Measurements from ENCODE around the gene TENM4.

Gene TENM4

DNA sequence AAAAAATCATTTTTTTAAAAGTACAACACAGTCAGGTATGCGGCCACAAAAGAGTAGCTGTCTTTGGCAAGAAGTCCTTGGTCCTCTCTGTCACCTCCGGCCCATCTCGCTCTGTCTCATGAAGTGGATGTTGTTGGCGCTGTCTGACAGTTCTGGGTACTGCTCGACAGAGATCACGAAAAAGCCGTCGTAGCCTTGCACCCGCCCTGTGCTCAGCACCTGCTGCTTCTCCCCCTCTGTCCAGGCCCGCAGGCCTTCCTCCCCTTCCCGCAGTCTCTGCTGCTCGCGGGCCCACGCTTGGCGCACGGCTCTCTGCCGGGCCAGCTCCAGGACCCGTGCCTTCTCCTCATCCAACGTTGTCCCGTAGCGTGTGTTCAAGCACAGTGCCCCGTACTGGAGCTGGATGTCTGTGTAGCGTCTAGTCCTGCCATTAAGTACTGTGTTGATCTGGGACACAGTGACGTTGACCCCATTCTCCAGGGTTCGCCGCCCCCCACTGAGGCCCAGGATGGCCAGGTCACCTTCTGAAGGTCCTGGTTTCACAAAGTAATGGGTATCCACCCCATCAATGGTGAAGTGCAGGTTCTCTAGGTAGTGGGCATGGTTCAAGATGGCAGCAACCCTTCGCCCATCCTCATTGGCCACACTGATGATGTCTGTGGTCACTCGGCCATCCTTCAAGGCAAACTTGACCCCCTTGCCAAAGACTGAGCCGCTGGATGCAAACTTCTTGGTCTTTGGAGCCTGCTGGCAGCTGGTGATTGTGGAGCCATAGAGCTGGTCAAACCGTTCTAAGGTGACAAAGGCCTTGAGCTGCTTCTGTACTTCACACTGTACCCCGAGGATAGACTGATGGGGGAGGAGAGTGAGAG lies 782.6 kb downstream of the TENM4 start:
- no peak for DNase-seq (ENCODE audit: low read depth)

DNA sequence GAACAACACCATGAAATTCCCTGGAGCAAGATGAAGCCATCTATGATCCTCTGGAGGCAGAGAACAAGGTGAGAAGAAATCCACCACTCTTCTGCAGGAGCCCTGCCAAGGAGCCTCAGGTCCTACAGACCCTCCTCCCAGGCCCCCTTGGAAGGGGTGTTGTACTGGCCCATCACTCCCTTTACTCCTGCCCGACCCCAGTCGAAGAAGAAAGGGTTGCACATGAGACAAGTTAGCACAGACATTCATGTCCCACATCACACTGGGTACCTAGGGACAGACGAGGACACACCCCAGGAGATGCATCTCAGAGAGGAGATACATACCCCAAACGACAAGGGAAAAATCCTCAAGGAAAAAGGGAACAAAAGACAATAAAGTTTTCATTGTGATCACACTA lies 783.4 kb downstream of the TENM4 start:
- no peak for DNase-seq (ENCODE audit: low read depth)

DNA sequence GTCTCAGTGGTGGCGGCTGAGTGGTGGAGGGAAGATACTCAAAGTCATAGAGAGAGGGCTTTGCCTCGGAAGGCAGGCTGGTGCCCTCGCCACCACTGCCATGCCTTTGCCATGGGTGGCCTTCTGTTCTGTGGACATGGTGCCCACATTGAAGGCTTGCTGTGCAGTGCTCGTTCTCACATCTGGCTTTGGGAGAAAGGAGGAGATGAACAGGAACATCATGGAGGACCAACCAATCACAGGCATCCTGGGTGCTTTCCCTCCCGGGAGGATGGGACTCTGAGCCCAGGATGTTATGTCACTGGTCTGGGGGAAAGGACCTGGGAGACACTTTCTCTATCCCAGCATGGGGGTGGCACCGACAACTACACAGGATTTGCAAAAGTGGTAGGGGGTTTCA lies 783.8 kb downstream of the TENM4 start:
- DNase-seq (ENCODE audit: low read depth) = no peak

- DNase-seq (ENCODE audit: low read depth) = no peak
Observed at GRCh38 chr11:78656327-78656726, 784.5 kb downstream of the TENM4 start.

DNA sequence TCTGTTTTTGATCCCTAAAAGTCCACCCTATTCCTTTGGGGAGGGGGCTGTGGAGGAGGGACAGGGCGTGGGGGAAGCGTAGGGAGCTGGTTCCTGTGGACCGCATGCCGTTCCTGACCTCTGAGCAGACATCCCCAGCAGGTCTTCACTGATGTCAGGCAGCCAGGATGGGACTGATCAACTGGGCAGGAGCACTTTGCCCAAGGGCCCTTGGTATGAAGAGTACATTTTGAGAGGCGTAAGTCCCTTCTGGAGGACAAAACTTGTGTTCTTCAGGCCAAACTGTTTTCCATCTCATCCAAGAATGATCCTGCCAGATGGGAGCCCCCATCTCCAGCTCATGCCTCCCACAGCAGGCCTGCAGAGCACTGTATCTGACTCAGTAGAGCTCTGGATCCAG lies 785.3 kb downstream of the TENM4 start:
- no peak for DNase-seq (ENCODE audit: low read depth)

GRCh38 chr11:78654866-78655265 lies 786.0 kb downstream of the TENM4 start:
- DNase-seq (ENCODE audit: low read depth) = no peak

DNA sequence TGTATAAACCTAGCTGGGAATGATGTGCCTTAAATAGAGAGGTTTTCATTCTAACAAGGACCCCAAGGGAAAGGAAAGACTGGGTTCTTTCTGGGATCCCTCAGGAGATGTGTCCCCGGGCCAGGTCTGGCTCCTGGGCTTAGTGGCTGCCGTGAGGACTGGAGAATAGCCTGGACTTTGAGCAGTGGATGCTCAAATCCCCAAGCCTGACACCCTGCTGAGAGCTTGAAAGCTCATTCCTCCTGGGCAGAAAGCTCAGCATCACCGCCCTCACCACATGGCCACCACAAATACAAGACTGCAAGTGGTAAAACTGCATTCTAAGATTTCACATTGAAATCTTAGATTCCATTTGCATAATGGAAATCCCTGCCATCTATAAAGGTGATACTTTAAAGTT lies 786.8 kb downstream of the TENM4 start:
- no peak for DNase-seq (ENCODE audit: low read depth)

GRCh38 chr11:78653294-78653909 lies 787.4 kb downstream of the TENM4 start:
- DNase-seq (ENCODE audit: low read depth) = no peak

GRCh38 chr11:78652843-78653239 lies 788.0 kb downstream of the TENM4 start:
- no peak for DNase-seq (ENCODE audit: low read depth)

GRCh38 chr11:78651923-78652842 lies 788.6 kb downstream of the TENM4 start:
- no peak for DNase-seq (ENCODE audit: low read depth)

DNA sequence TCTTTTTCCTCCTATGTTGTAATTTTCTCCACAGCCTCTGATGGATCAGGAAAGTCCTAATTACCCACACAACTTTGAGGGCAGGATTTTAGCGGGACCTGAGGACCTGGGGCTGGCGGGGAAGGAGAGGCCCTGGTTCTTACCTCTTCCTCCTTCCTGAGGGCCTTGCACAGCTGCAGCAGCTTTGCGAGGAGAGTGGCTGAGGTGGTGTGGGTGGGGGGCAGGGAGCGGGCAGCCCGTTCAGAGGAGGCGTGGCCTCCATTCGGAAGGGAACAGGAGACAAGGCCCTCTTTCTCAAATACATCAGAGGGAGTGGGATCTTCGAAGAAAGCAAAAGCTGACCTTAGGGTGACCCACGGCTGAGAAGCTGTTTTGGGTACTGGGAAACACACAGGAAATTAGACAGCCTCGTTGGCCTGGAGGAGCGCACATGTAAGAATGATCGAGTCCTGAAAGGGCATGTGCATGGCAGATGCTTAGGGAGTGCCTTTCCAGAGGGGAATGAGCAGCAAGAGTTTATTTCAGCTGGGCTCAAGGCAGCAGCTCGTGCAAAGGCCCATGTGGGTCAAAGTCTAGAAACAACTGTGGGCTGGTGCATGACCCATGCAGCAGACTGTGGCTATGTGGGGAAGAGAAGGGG lies 789.6 kb downstream of the TENM4 start:
- DNase-seq (ENCODE audit: low read depth) = no peak

- no peak for DNase-seq (ENCODE audit: low read depth)
Observed at GRCh38 chr11:78649361-78650215, 791.2 kb downstream of the TENM4 start.

DNA sequence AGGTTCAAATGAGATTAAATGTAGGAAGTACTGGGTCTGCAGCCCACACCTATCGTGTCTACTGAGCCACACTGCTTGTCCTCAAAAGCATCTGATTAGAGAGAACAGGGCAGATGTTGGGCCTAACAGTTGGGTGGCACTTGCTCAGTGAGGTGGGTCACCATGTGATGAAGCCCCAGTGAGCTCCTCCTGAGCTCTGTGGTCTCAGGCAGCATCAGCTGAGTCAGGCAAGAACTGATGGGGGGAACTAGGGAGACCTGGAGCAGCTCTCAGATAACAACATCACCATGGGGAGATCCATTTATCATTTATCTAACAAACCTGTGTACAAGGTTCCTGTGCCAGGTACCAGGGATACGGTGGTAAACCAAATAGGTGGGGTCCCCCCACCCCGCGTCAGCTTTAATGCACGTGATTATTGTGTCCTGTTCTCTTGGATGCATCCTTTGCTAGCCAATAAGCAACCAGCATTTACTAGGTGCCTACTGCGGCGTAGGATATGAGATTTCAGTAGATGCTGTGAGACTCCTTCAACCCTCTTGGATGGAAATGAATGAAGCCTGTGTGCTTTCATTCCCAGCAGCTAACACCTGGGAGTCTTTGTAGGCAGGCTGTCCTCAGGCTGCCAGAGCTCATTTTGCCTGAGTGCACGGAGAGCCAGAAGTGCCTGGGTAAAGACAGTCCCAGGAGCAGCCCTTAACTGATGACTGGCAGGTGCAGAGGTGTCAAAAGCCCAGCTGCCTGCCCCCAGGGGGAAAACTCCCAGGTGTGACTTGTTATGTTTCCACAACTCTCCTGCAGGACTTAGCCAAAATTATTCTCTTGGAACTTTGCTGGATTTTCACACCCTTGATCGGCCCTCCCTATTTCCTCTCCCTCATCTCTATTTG lies 792.6 kb downstream of the TENM4 start:
- DNase-seq (ENCODE audit: low read depth) = no peak

DNA sequence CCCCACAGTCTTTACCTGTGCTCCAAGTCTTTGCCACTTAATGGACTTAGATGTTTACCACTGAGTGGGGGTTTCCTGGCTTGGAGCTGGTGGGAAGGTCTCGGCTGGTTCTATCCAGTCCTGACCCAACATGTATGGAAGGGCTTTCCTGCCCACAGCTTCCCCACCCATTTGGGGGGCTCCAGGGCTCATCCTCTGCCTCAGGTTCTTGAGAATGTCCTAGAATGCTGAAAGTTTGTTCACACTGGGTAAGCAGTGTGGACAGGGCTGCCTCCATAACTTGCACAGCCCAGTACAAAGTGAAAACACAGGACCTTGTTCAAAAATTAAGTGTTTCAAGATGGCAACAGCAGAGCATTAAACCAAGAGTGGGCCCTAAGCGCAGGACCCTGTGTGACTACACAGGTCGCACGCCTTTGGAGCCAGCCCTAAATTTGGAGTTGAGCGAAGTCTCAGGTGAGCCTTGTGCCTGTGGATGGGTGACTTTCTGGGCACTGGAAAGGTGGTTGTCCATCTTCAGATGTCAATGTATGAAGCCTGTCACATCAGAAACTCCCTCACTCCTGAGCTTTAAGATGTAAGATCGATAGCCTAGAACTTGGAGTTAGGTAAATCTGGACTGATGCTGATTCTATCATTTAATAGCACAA lies 793.4 kb downstream of the TENM4 start:
- DNase-seq (ENCODE audit: low read depth) = no peak

- peak; percentile 24 for DNase-seq (ENCODE audit: low read depth)
Observed at GRCh38 chr11:78646564-78647185, 794.2 kb downstream of the TENM4 start.

DNA sequence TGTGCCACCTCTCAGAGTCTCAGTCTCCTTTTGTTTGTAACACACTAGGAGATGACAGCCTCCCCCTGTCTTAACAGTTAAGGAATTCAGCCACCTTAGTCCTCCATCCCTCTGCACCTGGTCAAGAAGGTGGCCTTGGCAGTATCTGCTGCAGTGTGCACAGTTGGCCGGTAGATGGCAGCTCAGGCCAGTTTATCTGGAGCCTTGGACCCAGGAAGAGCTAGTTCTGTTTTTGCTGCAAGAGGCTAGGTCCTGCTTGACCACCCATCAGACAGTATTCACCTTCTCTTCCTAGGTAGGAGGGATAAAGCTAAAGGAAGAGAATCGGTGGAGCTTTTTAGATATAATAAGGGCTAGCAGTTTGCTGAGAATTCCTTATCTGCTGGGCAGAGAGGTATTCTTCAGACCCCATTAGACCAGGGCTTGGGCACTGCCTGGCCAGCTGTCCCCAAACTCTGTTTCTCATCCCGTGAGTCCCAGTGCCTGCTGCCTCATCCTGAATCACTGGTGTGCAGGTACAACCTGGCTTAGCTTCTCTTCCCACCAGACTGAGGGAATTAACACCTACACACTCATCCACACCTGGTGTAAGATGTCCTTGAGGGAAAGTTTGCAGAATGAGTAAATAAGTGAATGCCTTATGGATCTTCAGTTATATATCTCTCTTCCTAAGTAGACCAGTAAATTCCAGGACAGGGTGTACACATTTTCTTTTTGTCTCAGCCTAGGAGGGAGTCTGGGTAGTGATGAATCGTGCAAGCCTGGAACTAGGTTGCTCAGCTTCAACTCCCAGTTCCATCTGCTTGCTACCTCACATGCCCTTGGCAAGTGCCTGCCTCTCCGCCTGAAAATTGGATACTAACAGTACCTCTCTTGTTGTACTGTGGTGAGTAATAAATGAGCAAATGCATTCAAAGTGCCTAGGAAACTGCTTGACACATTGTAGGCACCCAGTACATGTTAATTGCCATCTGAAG lies 795.3 kb downstream of the TENM4 start:
- DNase-seq (ENCODE audit: low read depth) = peak; percentile 35

GRCh38 chr11:78643676-78644056 lies 797.2 kb downstream of the TENM4 start:
- DNase-seq (ENCODE audit: low read depth) = no peak
